HG03521 (cell line): Measurements from ENCODE around the gene SMARCA2.

Experiments
- ATAC-seq: cut with Tn5 transposase; IDR thresholded peaks from one replicate; pipeline ENCODE4 v1.9.1; 2021; ENCODE audit warnings: mild to moderate bottlenecking, moderate library complexity; ENCODE audit not compliant: unreplicated experiment

Gene SMARCA2

GRCh38 chr9:2015581-2016407 lies 647 bp downstream of the SMARCA2 start:
- no peak for ATAC-seq

GRCh38 chr9:2016408-2017330 lies 1.5 kb downstream of the SMARCA2 start:
- ATAC-seq, result no peak

GRCh38 chr9:2017331-2018161 lies 2.4 kb downstream of the SMARCA2 start:
- peak; percentile 29 for ATAC-seq

GRCh38 chr9:2018162-2018643 lies 3.1 kb downstream of the SMARCA2 start:
- ATAC-seq, result no peak

- ATAC-seq, result no peak
Measured at GRCh38 chr9:2018764-2019558, 3.8 kb downstream of the SMARCA2 start.

- ATAC-seq, result no peak
Measured at GRCh38 chr9:2019723-2020122, 4.6 kb downstream of the SMARCA2 start.

GRCh38 chr9:2021731-2022130 lies 6.6 kb downstream of the SMARCA2 start:
- ATAC-seq, result no peak

- ATAC-seq, result no peak
Measured at GRCh38 chr9:2022560-2022959, 7.4 kb downstream of the SMARCA2 start.

- no peak for ATAC-seq
Measured at GRCh38 chr9:2023042-2023441, 7.9 kb downstream of the SMARCA2 start.

- no peak for ATAC-seq
Measured at GRCh38 chr9:2023532-2023931, 8.4 kb downstream of the SMARCA2 start.

GRCh38 chr9:2024888-2025782 lies 10.0 kb downstream of the SMARCA2 start:
- no peak for ATAC-seq

- no peak for ATAC-seq
Measured at GRCh38 chr9:2026220-2026997, 11.3 kb downstream of the SMARCA2 start.

- no peak for ATAC-seq
Measured at GRCh38 chr9:2027543-2028160, 12.5 kb downstream of the SMARCA2 start.

- no peak for ATAC-seq
Measured at GRCh38 chr9:2028888-2029287, 13.7 kb downstream of the SMARCA2 start.

GRCh38 chr9:2029666-2030170 lies 14.6 kb downstream of the SMARCA2 start:
- ATAC-seq, result no peak

- no peak for ATAC-seq
Measured at GRCh38 chr9:2032234-2032633, 17.1 kb downstream of the SMARCA2 start.

- no peak for ATAC-seq
Measured at GRCh38 chr9:2036844-2037243, 21.7 kb downstream of the SMARCA2 start.
